ENCODE results near the gene ATG4A. TPM values are rescaled to one million over a fixed set of nuclear protein-coding genes. Genes with fewer than 3 reads are reported as not detected.

Gene ATG4A
- total RNA-seq, 2 donors from 2014 or later: 18.8 to 24.9 TPM

DNA sequence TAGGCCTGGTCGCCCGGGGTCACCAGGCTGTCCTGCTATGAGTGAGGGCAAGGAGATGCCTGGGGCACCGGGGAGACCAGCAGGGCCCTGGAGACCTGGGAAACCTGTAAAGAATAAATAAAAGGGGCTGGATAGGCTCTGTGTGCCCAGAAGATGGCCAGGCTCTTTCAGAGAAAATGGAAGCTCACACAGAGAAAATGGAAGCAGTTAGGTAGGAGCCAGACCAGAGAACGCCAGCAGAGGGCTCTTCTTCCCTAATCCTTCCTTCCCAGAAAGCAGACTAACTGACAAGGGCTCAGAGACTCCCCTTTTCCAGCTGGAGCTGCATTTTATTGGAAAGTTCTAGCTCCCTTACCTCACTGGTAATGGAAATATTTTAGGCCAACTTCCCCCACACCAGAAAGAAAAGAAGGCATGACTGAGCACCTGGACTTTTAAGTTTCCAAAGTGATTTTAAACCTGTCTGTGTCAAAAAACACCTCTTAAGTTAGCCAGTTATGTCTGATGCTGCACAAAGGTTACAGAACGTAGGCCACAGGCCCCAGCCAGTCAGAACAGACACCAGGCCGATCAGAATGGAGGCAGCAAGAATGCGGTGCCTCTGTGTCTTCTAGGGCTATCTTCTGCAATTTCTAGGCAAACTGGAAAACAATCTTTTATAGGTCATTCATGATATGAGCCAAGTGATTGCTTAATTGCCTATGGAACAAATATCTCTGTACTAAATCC lies 74.0 kb downstream of the ATG4A start:
- H3K4me3 ChIP-seq: no peak overlapping the region
- TF ChIP-seq, protein P1, sequence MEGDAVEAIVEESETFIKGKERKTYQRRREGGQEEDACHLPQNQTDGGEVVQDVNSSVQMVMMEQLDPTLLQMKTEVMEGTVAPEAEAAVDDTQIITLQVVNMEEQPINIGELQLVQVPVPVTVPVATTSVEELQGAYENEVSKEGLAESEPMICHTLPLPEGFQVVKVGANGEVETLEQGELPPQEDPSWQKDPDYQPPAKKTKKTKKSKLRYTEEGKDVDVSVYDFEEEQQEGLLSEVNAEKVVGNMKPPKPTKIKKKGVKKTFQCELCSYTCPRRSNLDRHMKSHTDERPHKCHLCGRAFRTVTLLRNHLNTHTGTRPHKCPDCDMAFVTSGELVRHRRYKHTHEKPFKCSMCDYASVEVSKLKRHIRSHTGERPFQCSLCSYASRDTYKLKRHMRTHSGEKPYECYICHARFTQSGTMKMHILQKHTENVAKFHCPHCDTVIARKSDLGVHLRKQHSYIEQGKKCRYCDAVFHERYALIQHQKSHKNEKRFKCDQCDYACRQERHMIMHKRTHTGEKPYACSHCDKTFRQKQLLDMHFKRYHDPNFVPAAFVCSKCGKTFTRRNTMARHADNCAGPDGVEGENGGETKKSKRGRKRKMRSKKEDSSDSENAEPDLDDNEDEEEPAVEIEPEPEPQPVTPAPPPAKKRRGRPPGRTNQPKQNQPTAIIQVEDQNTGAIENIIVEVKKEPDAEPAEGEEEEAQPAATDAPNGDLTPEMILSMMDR (IDR thresholded peaks at IDR 0.05): no peak
- DNase-seq (ENCODE audit: low spot score): no peak
- no peak overlapping the region for H3K27ac ChIP-seq
- no peaks in the 10 kb centered on the region for H3K4me1 ChIP-seq (ENCODE audit: control insufficient read depth in 1 of 2, low read depth in 2 of 2)
- no peak for ATAC-seq (ENCODE audit: insufficient number of reproducible peaks, low FRiP score, low read depth)
- H3K36me3 ChIP-seq: no peaks in the 10 kb centered on the region
- no peaks in the 10 kb centered on the region for H3K9me3 ChIP-seq
- H3K27me3 ChIP-seq (replicated peaks; ENCODE audit: insufficient read depth): no peaks in the 10 kb centered on the region

DNA sequence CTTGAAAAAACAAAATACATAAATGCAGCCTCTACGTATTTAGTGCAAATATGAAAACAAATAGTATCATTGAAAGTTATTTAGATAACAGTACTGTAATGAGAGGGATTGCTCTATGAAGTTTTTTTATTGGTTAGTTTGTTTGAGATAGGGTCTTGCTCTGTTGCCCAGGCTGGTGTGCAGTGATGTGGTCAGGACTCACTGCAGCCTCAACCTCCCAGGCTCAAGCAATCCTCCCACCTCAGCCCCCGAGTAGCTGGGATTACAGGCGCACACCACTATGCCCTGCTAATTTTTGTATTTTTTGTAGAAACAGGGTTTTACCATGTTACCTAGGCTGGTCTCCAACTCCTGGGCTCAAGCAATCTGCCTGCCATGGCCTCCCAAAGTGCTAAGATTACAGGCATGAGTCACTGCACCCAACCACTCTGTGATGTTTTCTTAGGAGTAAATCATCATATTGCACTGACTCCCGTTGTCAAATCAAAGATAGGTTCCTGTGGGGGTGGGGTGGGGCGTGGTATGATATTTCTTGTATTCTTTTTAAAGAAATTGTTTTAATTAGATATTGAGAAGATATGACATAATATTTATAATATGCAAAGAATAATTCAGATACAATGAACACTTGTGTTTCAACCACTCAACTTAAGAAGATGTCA lies 75.8 kb downstream of the ATG4A start:
- Histone ChIP-seq H3K27ac (no peak overlapping the region), H3K36me3 (no peaks in the 10 kb centered on the region), H3K4me1 (ENCODE audit: control insufficient read depth in 1 of 2, low read depth in 2 of 2) (no peaks in the 10 kb centered on the region), H3K4me3 (no peak overlapping the region), H3K27me3 (replicated peaks; ENCODE audit: insufficient read depth) (no peaks in the 10 kb centered on the region), H3K9me3 (no peaks in the 10 kb centered on the region)
- TF ChIP-seq, protein P1 (IDR thresholded peaks at IDR 0.05): no peak
- DNase-seq (ENCODE audit: low spot score) (no peak), ATAC-seq (ENCODE audit: insufficient number of reproducible peaks, low FRiP score, low read depth) (no peak)

DNA sequence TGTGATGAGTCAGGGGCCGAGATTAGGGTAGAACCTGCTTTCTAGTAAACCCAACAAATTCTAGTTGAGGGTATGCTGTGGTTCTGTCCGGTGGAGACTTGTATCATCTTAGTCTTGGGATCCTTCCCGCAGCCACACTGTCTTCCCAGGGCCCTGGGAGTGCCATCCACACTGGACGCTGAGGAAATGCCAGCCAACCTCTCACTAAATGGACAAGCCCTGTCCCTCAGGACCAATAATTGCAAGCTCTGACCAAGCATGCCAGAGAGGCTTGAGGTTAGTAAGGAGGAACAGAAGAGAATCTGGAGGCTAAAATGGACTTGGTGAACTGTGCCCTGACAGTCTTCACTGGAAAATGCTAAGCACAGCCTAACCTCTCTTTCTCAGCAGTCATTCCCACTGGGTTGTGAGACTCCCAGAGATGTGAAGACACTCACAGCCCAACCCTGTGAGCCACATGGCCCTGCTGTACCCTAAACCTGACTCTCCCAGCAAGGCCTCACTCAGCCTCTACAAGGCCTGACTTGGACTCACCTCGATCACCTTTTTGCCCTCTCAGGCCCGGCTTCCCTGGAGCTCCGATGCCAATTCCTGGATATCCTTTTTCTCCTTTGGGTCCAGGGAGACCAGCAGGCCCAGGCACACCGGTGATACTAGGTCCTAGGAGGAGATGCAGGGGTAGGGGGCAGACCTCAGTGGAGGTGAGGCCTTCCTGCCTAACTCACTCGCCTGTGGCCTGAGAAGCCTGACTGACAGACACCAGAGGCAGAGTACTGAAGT lies 77.6 kb downstream of the ATG4A start:
- Histone ChIP-seq H3K27me3 (replicated peaks; ENCODE audit: insufficient read depth) (no peaks in the 10 kb centered on the region), H3K27ac (no peak overlapping the region), H3K9me3 (no peaks in the 10 kb centered on the region), H3K36me3 (no peaks in the 10 kb centered on the region), H3K4me1 (ENCODE audit: control insufficient read depth in 1 of 2, low read depth in 2 of 2) (no peaks in the 10 kb centered on the region), H3K4me3 (no peak overlapping the region)
- DNase-seq (ENCODE audit: low spot score) (no peak), ATAC-seq (ENCODE audit: insufficient number of reproducible peaks, low FRiP score, low read depth) (no peak)
- TF ChIP-seq, protein P1 (IDR thresholded peaks at IDR 0.05): no peak

DNA sequence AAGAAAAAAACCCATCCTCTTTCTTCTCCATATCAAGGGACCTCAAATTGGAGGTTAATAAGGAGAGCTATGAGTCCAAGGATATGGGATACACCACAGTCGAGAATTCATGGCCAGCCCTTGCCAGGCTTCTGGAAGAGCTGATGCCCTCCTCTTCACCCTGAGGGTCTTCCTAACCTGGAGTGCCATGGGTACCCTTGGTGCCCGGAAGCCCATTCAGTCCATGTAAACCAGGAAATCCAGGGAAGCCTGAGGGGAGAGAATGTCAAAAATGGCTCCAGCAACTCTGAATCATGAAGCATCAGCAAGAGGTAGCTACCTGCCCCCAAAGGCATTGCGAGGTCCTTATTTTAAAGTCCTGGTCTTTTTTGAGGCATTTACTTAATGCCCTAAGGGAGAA lies 78.2 kb downstream of the ATG4A start:
- TF ChIP-seq, protein P1 (IDR thresholded peaks at IDR 0.05): no peak
- ATAC-seq (ENCODE audit: insufficient number of reproducible peaks, low FRiP score, low read depth) (no peak), DNase-seq (ENCODE audit: low spot score) (no peak)
- Histone ChIP-seq H3K4me3 (no peak overlapping the region), H3K27me3 (replicated peaks; ENCODE audit: insufficient read depth) (no peaks in the 10 kb centered on the region), H3K4me1 (ENCODE audit: control insufficient read depth in 1 of 2, low read depth in 2 of 2) (no peaks in the 10 kb centered on the region), H3K36me3 (no peaks in the 10 kb centered on the region), H3K27ac (no peak overlapping the region), H3K9me3 (no peaks in the 10 kb centered on the region)

DNA sequence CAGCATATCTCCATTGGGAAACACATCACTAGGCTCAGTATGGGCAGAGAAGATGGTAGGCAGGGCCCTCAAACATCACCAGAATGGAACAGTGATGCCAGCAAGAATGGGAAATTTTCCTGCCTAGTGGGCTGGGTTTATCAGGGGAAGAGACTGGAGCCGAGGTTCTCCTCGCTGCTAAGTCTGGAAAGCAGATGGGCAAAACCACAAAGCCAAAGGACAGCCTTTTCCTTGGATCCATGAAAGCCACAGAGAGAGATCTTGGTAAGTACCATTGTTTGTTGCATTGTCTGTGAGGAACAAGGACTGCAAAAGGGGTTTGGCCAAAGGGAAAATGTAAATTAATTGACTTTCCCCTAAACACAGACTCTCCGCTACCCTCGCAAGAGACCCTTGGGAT lies 80.1 kb downstream of the ATG4A start:
- TF ChIP-seq, protein P1 (IDR thresholded peaks at IDR 0.05): no peak
- Histone ChIP-seq H3K4me3 (no peak overlapping the region), H3K4me1 (ENCODE audit: control insufficient read depth in 1 of 2, low read depth in 2 of 2) (no peaks in the 10 kb centered on the region), H3K27ac (no peak overlapping the region), H3K9me3 (no peaks in the 10 kb centered on the region), H3K36me3 (no peaks in the 10 kb centered on the region), H3K27me3 (replicated peaks; ENCODE audit: insufficient read depth) (no peaks in the 10 kb centered on the region)
- no peak for DNase-seq (ENCODE audit: low spot score)
- no peak for ATAC-seq (ENCODE audit: insufficient number of reproducible peaks, low FRiP score, low read depth)
